DLD1 (cell line): ENCODE data around the gene KIF6.
"Not testable (repeated sequence)": the region's sequence is repeated elsewhere in the genome, so short reads cannot be mapped to it uniquely, and the experiment has no call there.

Experiments used
- in situ Hi-C: cut with HindIII; loops from 2 replicates; pipeline ENCODE4 v1.10.0; 2017; ENCODE audit warnings: low sequenced_read_pairs

KIF6 gene

GRCh38 chr6:39515006-39515405, 210.2 kb downstream of the KIF6 start:
- in situ Hi-C loops: no loop called here

GRCh38 chr6:39509831-39510230, 215.4 kb downstream of the KIF6 start:
- in situ Hi-C loops: not testable (repeated sequence)

GRCh38 chr6:39508515-39508914, 216.7 kb downstream of the KIF6 start:
- in situ Hi-C loops: no loop called here

GRCh38 chr6:39507331-39507998, 217.7 kb downstream of the KIF6 start:
- in situ Hi-C loops: no loop called here

DNA sequence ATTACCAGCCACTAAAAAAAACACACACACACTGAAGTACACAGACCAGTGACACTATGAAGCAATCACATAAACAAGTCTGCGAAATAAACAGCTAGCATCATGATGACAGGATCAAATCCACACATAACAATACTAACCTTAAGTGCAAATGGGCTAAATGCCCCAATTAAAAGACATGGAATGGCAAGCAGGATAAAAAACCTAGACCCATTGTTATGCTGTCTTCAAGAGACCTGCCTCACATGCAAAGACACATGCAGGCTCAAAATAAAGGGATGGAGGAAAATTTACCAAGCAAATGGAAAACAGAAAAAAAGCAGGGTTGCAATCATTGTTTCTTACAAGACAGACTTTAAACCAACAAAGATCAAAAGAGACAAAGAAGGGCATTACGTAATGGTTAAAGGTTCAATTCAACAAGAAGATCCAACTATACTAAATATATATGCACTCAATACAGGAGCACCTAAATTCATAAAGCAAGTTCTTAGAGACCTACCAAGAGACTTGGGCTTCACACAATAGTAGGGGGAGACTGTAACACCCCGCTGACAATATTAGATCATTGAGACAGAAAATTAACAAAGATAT, 222.7 kb downstream of the KIF6 start:
- in situ Hi-C loops: not testable (repeated sequence)

- in situ Hi-C loops: no loop called here
These were observed 226.2 kb downstream of the KIF6 start for GRCh38 chr6:39499053-39499452.

- in situ Hi-C loops: no loop called here
These were observed 227.1 kb downstream of the KIF6 start for GRCh38 chr6:39498096-39498495.

DNA sequence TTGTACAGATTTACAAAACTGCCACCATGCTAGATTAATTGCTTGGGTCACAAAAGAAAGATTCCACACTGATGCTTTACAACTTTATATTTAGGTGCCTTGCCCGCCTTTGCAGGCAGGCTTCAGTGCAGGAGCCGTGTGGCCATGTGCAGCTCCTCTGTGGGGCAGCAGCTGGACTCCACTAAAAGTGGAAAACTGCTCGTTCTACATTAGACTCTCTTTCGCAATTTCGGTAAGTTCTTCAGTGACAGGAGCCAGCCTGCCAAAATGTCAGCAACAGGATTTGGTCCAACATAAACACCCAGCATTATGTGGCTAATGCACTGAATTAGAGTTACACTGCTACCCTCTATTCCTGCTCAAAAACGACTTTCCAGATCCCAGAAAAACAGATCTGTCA, 228.3 kb downstream of the KIF6 start:
- in situ Hi-C loops: no loop called here

- in situ Hi-C loops: no loop called here
These were observed 228.8 kb downstream of the KIF6 start for GRCh38 chr6:39496456-39496855.

- in situ Hi-C loops: no loop called here
These were observed 229.6 kb downstream of the KIF6 start for GRCh38 chr6:39495640-39496039.

DNA sequence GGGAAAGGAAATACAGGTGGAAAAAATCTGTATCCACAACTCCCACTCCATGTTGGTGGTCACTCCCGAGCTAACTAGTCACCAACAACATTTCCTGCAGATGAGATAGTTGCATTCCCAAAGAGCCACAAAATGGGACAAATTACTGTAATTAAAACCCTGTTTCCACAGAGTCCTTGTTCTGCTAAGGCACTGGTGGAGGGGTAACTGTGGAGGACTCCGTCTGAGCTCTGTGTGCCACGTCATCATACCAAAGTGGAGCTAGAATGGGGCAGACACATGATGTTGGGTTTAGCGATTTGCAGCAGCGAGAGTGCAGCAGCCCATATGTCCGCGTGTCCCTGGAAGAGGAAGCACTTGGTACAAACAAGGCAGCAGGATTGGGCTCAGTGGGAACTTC, 230.2 kb downstream of the KIF6 start:
- in situ Hi-C loops: no loop called here

GRCh38 chr6:39493777-39494176, 231.4 kb downstream of the KIF6 start:
- in situ Hi-C loops: no loop called here

DNA sequence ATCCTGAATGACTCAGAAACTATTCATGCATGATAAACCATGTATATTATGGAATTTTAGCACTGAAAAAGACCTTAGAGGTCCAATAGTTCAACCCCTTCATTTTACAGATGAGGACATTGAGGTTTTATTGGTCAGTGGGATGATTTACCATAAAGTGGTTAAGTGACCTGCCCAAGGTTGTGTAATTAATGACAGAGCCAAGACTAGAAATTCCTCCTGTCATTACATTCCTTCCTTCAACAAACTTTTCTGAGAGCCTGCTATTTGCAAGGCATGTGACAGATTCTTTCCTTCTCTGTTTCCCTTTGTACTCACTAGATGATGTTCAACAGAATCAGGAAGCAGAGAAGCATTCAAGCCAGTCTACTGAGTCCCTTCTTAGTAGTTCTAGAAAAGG, 232.0 kb downstream of the KIF6 start:
- in situ Hi-C loops: no loop called here

- in situ Hi-C loops: no loop called here
These were observed 235.1 kb downstream of the KIF6 start for GRCh38 chr6:39490108-39490507.

- in situ Hi-C loops: no loop called here
These were observed 236.8 kb downstream of the KIF6 start for GRCh38 chr6:39488255-39488879.

GRCh38 chr6:39484276-39484675, 240.9 kb downstream of the KIF6 start:
- in situ Hi-C loops: no loop called here

GRCh38 chr6:39479819-39480218, 245.4 kb downstream of the KIF6 start:
- in situ Hi-C loops: not testable (repeated sequence)

- in situ Hi-C loops: no loop called here
These were observed 248.5 kb downstream of the KIF6 start for GRCh38 chr6:39476670-39477069.

GRCh38 chr6:39476151-39476550, 249.1 kb downstream of the KIF6 start:
- in situ Hi-C loops: no loop called here

DNA sequence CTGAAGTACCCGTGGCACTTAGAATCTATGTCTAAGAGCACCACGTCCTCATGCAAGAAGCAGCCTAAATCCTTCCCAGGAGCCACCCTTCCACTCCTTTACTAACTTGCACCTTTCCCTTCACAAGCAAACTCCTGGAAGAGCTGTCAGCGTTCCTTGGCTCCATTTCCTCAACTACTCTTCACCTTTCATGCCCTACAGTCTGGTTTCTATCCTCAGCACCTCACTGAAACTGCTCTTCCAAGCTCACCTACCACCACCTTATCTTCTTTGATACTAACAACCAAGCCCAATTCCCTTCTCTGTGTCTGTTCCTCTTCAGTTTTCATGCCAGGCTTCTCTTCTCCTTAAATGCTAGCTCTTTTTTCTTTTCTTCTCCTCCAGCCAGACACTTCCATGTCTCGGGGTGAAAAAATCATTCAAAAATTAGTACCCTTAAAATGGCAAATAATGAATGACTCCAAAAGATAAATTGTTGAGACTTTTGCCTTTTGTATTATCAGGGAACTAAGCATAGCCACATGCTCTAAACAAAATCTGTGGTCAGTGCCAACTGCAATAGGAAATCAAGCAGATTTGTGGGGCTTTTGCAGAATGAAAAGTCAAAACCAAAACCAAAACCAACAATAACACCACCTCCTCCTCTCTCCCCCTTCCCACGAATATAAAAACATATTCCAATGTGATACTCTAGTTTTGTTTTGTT, 253.1 kb downstream of the KIF6 start:
- in situ Hi-C loops: no loop called here

DNA sequence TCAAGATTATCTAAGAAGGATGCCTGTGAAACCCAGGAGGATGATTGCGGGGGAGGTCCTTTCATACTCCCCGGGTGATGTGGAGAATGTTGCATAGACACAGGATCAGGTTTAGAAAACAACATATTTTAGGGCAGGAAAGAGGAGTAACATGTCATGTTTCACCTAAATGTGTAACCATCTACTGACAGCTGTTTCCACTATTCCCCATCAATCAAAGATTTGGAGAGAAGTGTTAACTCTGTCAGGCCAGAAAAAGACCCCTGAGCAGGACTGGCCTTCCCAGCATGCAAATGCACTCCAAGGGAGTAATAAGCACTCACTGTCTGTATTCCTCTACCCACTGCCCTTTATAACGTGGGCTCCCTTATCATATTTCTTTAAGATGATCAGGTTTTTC, 254.7 kb downstream of the KIF6 start:
- in situ Hi-C loops: no loop called here

GRCh38 chr6:39468385-39468784, 256.8 kb downstream of the KIF6 start:
- in situ Hi-C loops: no loop called here
